K562 (cell line): ENCODE results near the gene ANO2. TPM values are rescaled to one million over a fixed set of nuclear protein-coding genes. Genes with fewer than 3 reads are reported as not detected.

ENCODE experiments used
- ATAC-seq: fragments of 200-7000 bp; cut with Tn5 transposase; 3 replicates; pipeline ENCODE4 v1.9.1; 2020; ENCODE audit warnings: moderate library complexity
- BruUV-seq: library from RNA; stranded (reverse); fragments of 400-500 nt; replicated peaks from 2 replicates; lab custom pipeline; 2021; lab: Mats Ljungman, UMichigan
- CTCF ChIA-PET: fragments of 300-600 bp; formaldehyde crosslinking; extraction: SDS; loops from one replicate; lab custom pipeline; 2021; ENCODE audit warnings: low intra/inter-chr PET ratio; lab: Yijun Ruan, JAX
- POLR2A ChIA-PET: fragments of 300-600, 350-650 bp; sonication (Branson Sonifier 250); formaldehyde crosslinking; extraction: SDS; loops from one replicate; lab custom pipeline; 2021; ENCODE audit warnings: antibody characterized with exemption, inconsistent platforms; lab: Yijun Ruan, JAX
- DNase-seq, 4 experiments: peaks; one replicate each; pipeline versions ENCODE4 v3.0.0 to v3.0.0-alpha.2; 2011 to 2018; ENCODE audit warnings: low spot score in 3 of 4, mixed read lengths in 3 of 4; ENCODE audit errors: extremely low read depth in 1 of 4
- FAIRE-seq: peaks from 2 replicates; lab custom pipeline; 2011; peaks lifted over from hg19 to GRCh38; lab: Jason Lieb, UNC
- H2AFZ ChIP-seq: 2 replicates; pipeline ENCODE4 v1.6.0; 2011; ENCODE audit warnings: low read depth, low read length, control low read depth, inconsistent platforms
- H3K27ac ChIP-seq: fragments of 200-600 bp; 3 replicates; pipeline ENCODE4 v1.8.0; 2011; ENCODE audit warnings: low read depth, mild to moderate bottlenecking, control low read depth, inconsistent platforms, low read length, moderate library complexity, mixed read lengths; ENCODE audit errors: extremely low read depth
- H3K27me3 ChIP-seq, 2 experiments: fragments of 300-600 bp in 1 of 2; 2 replicates in 1 of 2; 3 replicates in 1 of 2; pipeline versions ENCODE4 v1.6.0 to v1.8.0; 2011; ENCODE audit warnings: inconsistent platforms in 2 of 2, low read length in 2 of 2, mild to moderate bottlenecking in 1 of 2, mixed read lengths in 1 of 2, moderate library complexity in 1 of 2; ENCODE audit not compliant: control insufficient read depth in 2 of 2, insufficient read depth in 2 of 2
- H3K36me3 ChIP-seq: fragments of 300-600 bp; 3 replicates; pipeline ENCODE4 v1.8.0; 2011; ENCODE audit warnings: mild to moderate bottlenecking, low read length, inconsistent platforms; ENCODE audit not compliant: control insufficient read depth, insufficient read depth
- H3K4me1 ChIP-seq, 2 experiments: fragments of 200-600 bp in 1 of 2; replicated peaks in 1 of 2; 2 replicates in 1 of 2; 3 replicates in 1 of 2; pipeline versions ENCODE4 v1.5.1 to v1.8.0; 2011; ENCODE audit warnings: inconsistent platforms in 2 of 2, low read length in 2 of 2, mild to moderate bottlenecking in 1 of 2, mixed read lengths in 1 of 2, moderate library complexity in 1 of 2; ENCODE audit not compliant: control insufficient read depth in 2 of 2, insufficient read depth in 2 of 2
- H3K4me2 ChIP-seq: 2 replicates; pipeline ENCODE4 v1.6.1; 2011; ENCODE audit warnings: low read length, control low read depth, inconsistent platforms, mixed read lengths; ENCODE audit not compliant: insufficient read depth
- H3K4me3 ChIP-seq: fragments of 200-600 bp; sonication (generic), shearing (Covaris generic); 2 replicates; pipeline ENCODE4 v1.5.1; 2016; ENCODE audit warnings: control low read depth, inconsistent platforms
- H3K79me2 ChIP-seq: fragments of 200-600 bp; 3 replicates; pipeline ENCODE4 v1.8.0; 2011; ENCODE audit warnings: low read length, inconsistent platforms; ENCODE audit not compliant: control insufficient read depth, insufficient read depth
- H3K9ac ChIP-seq, 2 experiments: 2 replicates each; pipeline versions ENCODE4 v1.6.0 to v1.6.1; 2011; ENCODE audit warnings: low read depth in 2 of 2, low read length in 2 of 2, control low read depth in 1 of 2, inconsistent platforms in 1 of 2, mild to moderate bottlenecking in 1 of 2, mixed read lengths in 1 of 2; ENCODE audit not compliant: insufficient read depth in 1 of 2
- H3K9me1 ChIP-seq: one replicate; pipeline ENCODE4 v1.6.0; 2011; ENCODE audit warnings: inconsistent platforms, mild to moderate bottlenecking, low read length, moderate library complexity; ENCODE audit not compliant: control insufficient read depth, insufficient read depth
- H3K9me3 ChIP-seq: replicated peaks from 2 replicates; pipeline ENCODE4 v1.5.1; 2011; ENCODE audit warnings: low read depth, low read length, inconsistent platforms; ENCODE audit not compliant: control insufficient read depth, insufficient read depth
- H4K20me1 ChIP-seq: replicated peaks from 2 replicates; pipeline ENCODE4 v1.6.1; 2011; ENCODE audit warnings: low read length, inconsistent platforms, mixed read lengths; ENCODE audit not compliant: control insufficient read depth, insufficient read depth
- BHLHE40 ChIP-seq: IDR thresholded peaks from 2 replicates; pipeline ENCODE4 v1.6.1; 2011; ENCODE audit warnings: low read length, improper control_type of control experiment
- KLF13 ChIP-seq: fragments of 450-650 bp; IDR thresholded peaks from 2 replicates; pipeline ENCODE4 v1.6.1; 2016; ENCODE audit warnings: missing genetic modification characterization, low read depth, mild to moderate bottlenecking, missing compliant biosample characterization, moderate library complexity, borderline replicate concordance
- ZNF324 ChIP-seq: fragments of 250-450 bp; sonication (Bioruptor Pico); IDR thresholded peaks from 2 replicates; pipeline ENCODE4 v1.4.0; 2020; ENCODE audit warnings: mild to moderate bottlenecking
- ZNF75A ChIP-seq: fragments of 450-650 bp; formaldehyde crosslinking; IDR thresholded peaks from 2 replicates; pipeline ENCODE4 v1.4.0; 2020; ENCODE audit warnings: mild to moderate bottlenecking
- ZNF79 ChIP-seq: fragments of 250-450 bp; sonication (Bioruptor Pico); IDR thresholded peaks from 2 replicates; pipeline ENCODE4 v1.4.0; 2020; ENCODE audit warnings: low read depth, mild to moderate bottlenecking, moderate library complexity
- WGBS: fragments of 100-300 bp; shearing (Covaris generic); methylation state at CpG from one replicate; pipeline ENCODE4 v1.1.6; 2016; ENCODE audit warnings: low coverage, mixed read lengths; ENCODE audit not compliant: insufficient coverage; ENCODE audit errors: missing lambda C conversion rate; 5-methylcytosine and 5-hydroxymethylcytosine counted together
- in situ Hi-C: fragments of 300-500 bp; cut with MboI; formaldehyde crosslinking; loops from 4 replicates; pipeline ENCODE4 v1.15.0; 2018; ENCODE audit warnings: inconsistent platforms, mixed read lengths
- intact Hi-C: fragments of 100-400 bp; cut with micrococcal nuclease; formaldehyde crosslinking; loops from 2 replicates; pipeline ENCODE4 v1.14.2; 2022
- polyA plus RNA-seq, 8 experiments: library from polyadenylated mRNA; depleted of rRNA in 4 of 8; stranded (reverse) in 5 of 8; unstranded in 3 of 8; fragments of >200 nt; fragmentation: Nextera tagmentation in 2 of 8; fragmentation: Illumina TruSeq in 1 of 8; extraction: Ambion mirVana in 2 of 8; extraction: Trizol in 1 of 8; gene quantifications; 2 replicates each; pipeline versions ENCODE4 v1.2.1 to v1.2.3, GENCODE V29; 2011 to 2014; ENCODE audit warnings: inconsistent platforms in 1 of 8, missing spikeins in 1 of 8
- total RNA-seq, 7 experiments: library from RNA; depleted of rRNA in 6 of 7; stranded (reverse); fragments of >200 nt in 6 of 7; fragmentation: Illumina TruSeq in 2 of 7; extraction: Trizol in 2 of 7; gene quantifications; 2 replicates each; pipeline versions ENCODE4 v1.2.1 to v1.2.3, GENCODE V29; 2011 to 2021; ENCODE audit warnings: low replicate concordance in 1 of 7
- TF ChIP-seq, protein P1 (sequence below): sonication (generic); formaldehyde crosslinking; IDR thresholded peaks from 2 replicates; pipeline ENCODE4 v1.8.1; 2022; ENCODE audit warnings: missing genetic modification reagents
- TF ChIP-seq, protein P2 (sequence below): fragments of 250-450 bp; sonication (Bioruptor Pico); IDR thresholded peaks from 2 replicates; pipeline ENCODE4 v1.8.0; 2022; ENCODE audit warnings: inconsistent platforms, mild to moderate bottlenecking, moderate library complexity, borderline replicate concordance

The ANO2 gene
- total and polyA plus RNA-seq, 9 of the 15 experiments (the other 6 are each of a cell fraction or from before 2014, with no cell fraction given) = 0.64 TPM; not detected in 8

DNA sequence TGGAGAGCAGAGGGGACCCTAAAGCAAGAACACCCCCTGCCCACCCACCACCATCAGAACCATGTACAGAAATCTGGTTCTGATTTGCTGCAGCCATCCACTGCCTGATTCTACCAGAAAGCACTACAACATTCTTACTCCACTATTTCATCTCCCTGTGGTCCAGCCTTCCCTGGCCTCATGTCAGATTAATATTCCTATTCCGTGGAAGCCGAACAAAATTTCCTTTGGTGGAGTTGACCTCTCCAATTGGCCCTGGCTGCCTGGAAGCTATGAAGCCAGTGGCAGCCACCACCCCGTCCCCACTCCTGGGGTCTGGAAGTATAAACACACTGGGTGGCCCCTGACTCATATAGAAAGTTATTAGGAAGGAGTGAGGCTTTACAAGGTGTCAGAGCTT, 60.2 kb downstream of the ANO2 start:
- H3K9me1 ChIP-seq = no peaks in the 10 kb centered on the region
- intact Hi-C loops = no loop called here
- FAIRE-seq = no peak
- H3K4me3 ChIP-seq = no peak overlapping the region
- H3K36me3 ChIP-seq = no peaks in the 10 kb centered on the region
- no peak overlapping the region for H3K27ac ChIP-seq
- no peak overlapping the region for H3K4me2 ChIP-seq
- H2AFZ ChIP-seq = no peak overlapping the region
- TF ChIP-seq, protein P1, sequence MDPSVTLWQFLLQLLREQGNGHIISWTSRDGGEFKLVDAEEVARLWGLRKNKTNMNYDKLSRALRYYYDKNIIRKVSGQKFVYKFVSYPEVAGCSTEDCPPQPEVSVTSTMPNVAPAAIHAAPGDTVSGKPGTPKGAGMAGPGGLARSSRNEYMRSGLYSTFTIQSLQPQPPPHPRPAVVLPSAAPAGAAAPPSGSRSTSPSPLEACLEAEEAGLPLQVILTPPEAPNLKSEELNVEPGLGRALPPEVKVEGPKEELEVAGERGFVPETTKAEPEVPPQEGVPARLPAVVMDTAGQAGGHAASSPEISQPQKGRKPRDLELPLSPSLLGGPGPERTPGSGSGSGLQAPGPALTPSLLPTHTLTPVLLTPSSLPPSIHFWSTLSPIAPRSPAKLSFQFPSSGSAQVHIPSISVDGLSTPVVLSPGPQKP = no peak
- TF ChIP-seq ZNF75A (CRISPR knock-in tag) (no peak), ZNF79 (CRISPR knock-in tag) (no peak), BHLHE40 (no peak), ZNF324 (CRISPR knock-in tag) (no peak), KLF13 (tag) (no peak)
- TF ChIP-seq, protein P2, sequence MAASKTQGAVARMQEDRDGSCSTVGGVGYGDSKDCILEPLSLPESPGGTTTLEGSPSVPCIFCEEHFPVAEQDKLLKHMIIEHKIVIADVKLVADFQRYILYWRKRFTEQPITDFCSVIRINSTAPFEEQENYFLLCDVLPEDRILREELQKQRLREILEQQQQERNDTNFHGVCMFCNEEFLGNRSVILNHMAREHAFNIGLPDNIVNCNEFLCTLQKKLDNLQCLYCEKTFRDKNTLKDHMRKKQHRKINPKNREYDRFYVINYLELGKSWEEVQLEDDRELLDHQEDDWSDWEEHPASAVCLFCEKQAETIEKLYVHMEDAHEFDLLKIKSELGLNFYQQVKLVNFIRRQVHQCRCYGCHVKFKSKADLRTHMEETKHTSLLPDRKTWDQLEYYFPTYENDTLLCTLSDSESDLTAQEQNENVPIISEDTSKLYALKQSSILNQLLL = no peak
- ChIA-PET CTCF (no interaction called here), POLR2A (no interaction called here)
- BruUV-seq = no TSS peak
- in situ Hi-C loops = no loop called here
- H3K79me2 ChIP-seq = no peaks in the 10 kb centered on the region
- DNase-seq = no peak
- no peaks in the 10 kb centered on the region; the same call in 1 of the 2 replicates for H4K20me1 ChIP-seq
- WGBS = 7% methylated on average over 3 of the region's 3 CpGs
- no peaks in the 10 kb centered on the region for H3K9me3 ChIP-seq
- no peak overlapping the region for H3K9ac ChIP-seq
- H3K27me3 ChIP-seq = no peaks in the 10 kb centered on the region
- no peaks in the 10 kb centered on the region; a peak in 1 of 5 replicates for H3K4me1 ChIP-seq
- ATAC-seq = no peak
